Omental fat pad (tissue), 4 donors: Measurements from ENCODE around the gene IL4I1. TPM values are rescaled to one million over a fixed set of nuclear protein-coding genes. Genes with fewer than 3 reads are reported as not detected.

Experiments
- ATAC-seq: fragments of 150-250 bp; one replicate; pipeline ENCODE4 v1.9.1; 2016; ENCODE audit warnings: mild to moderate bottlenecking, moderate library complexity; ENCODE audit not compliant: low FRiP score
- DNase-seq: peaks from one replicate; pipeline ENCODE4 v3.0.0-alpha.2; 2019; ENCODE audit warnings: low spot score
- CTCF ChIP-seq, 3 donors: fragments of 450-650 bp; IDR thresholded peaks; one replicate each; pipeline ENCODE4 v1.5.1; 2016 to 2017; ENCODE audit warnings: antibody characterized with exemption in 3 of 3, mild to moderate bottlenecking in 3 of 3, moderate library complexity in 2 of 3
- total RNA-seq, 4 donors: library from RNA; depleted of rRNA; stranded (reverse); fragments of >200 nt; gene quantifications; one replicate each; pipeline ENCODE4 v1.1.0, GENCODE V29; 2016

IL4I1 gene
- total RNA-seq, 4 donors from 2014 or later = 0.56 to 5.5 (median 1.5) TPM; not detected in 1

- TF ChIP-seq CTCF (IDR thresholded peaks at IDR 0.05) = no peak
- no peak for DNase-seq
- no peak for ATAC-seq
Measured at GRCh38 chr19:49861107-49861506, 35.6 kb downstream of the IL4I1 start.

DNA sequence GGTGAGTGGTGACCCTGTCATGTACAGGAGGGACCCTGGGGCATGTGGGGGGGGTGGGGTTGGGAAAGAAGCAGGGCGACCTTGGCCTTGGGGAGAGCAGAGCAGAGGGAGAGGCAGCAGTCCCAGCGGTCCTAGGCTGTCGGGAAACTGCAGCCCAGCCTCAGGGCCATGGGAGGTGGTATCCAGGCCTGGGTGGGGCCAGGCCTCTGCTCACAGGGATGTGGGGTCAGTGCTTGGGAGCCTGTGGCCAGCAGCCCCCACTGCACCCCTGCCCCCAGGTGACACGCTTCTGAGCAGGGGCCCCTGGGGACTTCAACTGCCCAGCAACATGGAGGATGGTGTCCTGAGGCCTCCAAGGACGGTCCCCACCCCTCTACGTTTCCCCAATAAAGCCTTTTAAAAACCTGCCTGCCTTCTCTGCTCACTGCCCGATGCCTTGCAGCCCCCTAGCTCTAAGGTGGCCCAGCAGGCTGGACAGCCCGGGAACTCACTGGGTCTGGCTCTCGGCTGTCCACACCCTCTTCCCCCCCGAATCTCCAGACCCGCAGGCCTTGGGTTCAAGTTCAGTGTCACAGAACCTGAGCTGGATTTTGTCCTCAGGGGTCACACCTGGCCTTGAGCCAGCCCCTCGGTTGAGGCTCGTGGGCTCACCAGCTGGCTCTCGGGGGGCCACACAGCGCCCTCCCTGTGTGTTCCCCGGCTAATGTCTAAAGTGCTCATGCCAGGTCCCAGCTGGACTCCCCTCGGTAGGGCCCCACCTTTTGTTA, 36.2 kb downstream of the IL4I1 start:
- no peak for DNase-seq
- TF ChIP-seq CTCF (IDR thresholded peaks at IDR 0.05) = no peak
- no peak for ATAC-seq

- ATAC-seq (no peak), DNase-seq (no peak)
- TF ChIP-seq CTCF (IDR thresholded peaks at IDR 0.05) = no peak
Measured at GRCh38 chr19:49859682-49860335, 36.9 kb downstream of the IL4I1 start.

- DNase-seq = no peak
Measured at GRCh38 chr19:49858088-49858985, 38.4 kb downstream of the IL4I1 start.

GRCh38 chr19:49857838-49858087, 38.9 kb downstream of the IL4I1 start:
- ATAC-seq (no peak), DNase-seq (no peak)

More at GRCh38 chr19:49858088-49858985, 38.4 kb downstream of the IL4I1 start:
- no peak for TF ChIP-seq CTCF (IDR thresholded peaks at IDR 0.05)
- ATAC-seq = no peak

More at GRCh38 chr19:49857838-49858087, 38.9 kb downstream of the IL4I1 start:
- no peak for TF ChIP-seq CTCF (IDR thresholded peaks at IDR 0.05)
